Type B pancreatic cell (in vitro differentiated cells): ENCODE results near the gene ANAPC13. TPM values are rescaled to one million over a fixed set of nuclear protein-coding genes. Genes with fewer than 3 reads are reported as not detected.

Experiments used
- DNase-seq: peaks from one replicate; pipeline ENCODE4 v3.0.0; 2021; ENCODE audit warnings: mixed read lengths; ENCODE audit not compliant: unreplicated experiment; ENCODE audit errors: extremely low spot score
- H3K27ac Mint-ChIP-seq: 2 replicates; pipeline ENCODE4 v1.8.0; 2021; ENCODE audit warnings: mild to moderate bottlenecking, mixed read lengths
- H3K27me3 Mint-ChIP-seq: 2 replicates; pipeline ENCODE4 v1.8.0; 2021; ENCODE audit warnings: mixed read lengths
- H3K36me3 Mint-ChIP-seq: 2 replicates; pipeline ENCODE4 v1.8.0; 2021; ENCODE audit warnings: mixed read lengths
- H3K4me1 Mint-ChIP-seq: one replicate; pipeline ENCODE4 v1.8.0; 2021; ENCODE audit warnings: mixed read lengths; ENCODE audit not compliant: unreplicated experiment
- H3K4me3 Mint-ChIP-seq: 2 replicates; pipeline ENCODE4 v1.8.0; 2021; ENCODE audit warnings: mild to moderate bottlenecking, mixed read lengths
- H3K9me3 Mint-ChIP-seq: 2 replicates; pipeline ENCODE4 v1.8.0; 2021; ENCODE audit warnings: mixed read lengths
- CTCF ChIP-seq: fragments of 200-600 bp; sonication (generic); conservative IDR thresholded peaks from 2 replicates; pipeline ENCODE4 v1.5.0; 2021; ENCODE audit warnings: antibody characterized with exemption, mild to moderate bottlenecking
- long read RNA-seq: library from polyadenylated mRNA; unstranded; transcript quantifications from one replicate; pipeline ENCODE4 v2.0.0, GENCODE V29; 2020
- total RNA-seq: library from RNA; stranded (reverse); gene quantifications from 2 replicates; pipeline ENCODE4 v1.2.1, GENCODE V29; 2021; ENCODE audit warnings: low replicate concordance

The ANAPC13 gene
- total RNA-seq, result 47.8 and 57.0 TPM in 2 replicates
- long read RNA-seq, transcript ANAPC13-201 (3 exons, 1,209 nt), result major isoform, 103 of 185 reads
- long read RNA-seq, transcript ANAPC13-204 (3 exons, 1,840 nt), result minor isoform, 74 of 185 reads
- long read RNA-seq, partial matches to known transcripts, result 0 of 185 reads
- long read RNA-seq, other reads (novel, unspliced or antisense), result 4 of 185 reads

- TF ChIP-seq CTCF, result no peak
- Mint-ChIP-seq H3K36me3 (peaks cover 12% of the 10 kb centered on the region), H3K4me3 (peak within 1 kb of the TSS; percentile 99), H3K4me1 (peaks cover 21% of the 10 kb centered on the region), H3K27ac (peak within 1 kb of the TSS; percentile 97), H3K9me3 (no peaks in the 10 kb centered on the region), H3K27me3 (no peaks in the 10 kb centered on the region)
- peak; percentile 90 for DNase-seq
These were observed at the start of gene ANAPC13, which contains the start of gene CEP63 for GRCh38 chr3:134485718-134486576. ANAPC13 (minus strand) TSS chr3:134485985; CDS start chr3:134482904, 3,081 bp downstream. CEP63 (plus strand) TSS chr3:134486057; CDS start chr3:134495321, 9,264 bp downstream.

- H3K4me3 Mint-ChIP-seq, result no peak overlapping the region
These were observed 49.6 kb upstream of the ANAPC13 start for GRCh38 chr3:134535186-134535970.

GRCh38 chr3:134533493-134533892, 47.7 kb upstream of the ANAPC13 start:
- Mint-ChIP-seq H3K27me3 (no peaks in the 10 kb centered on the region), H3K9me3 (no peaks in the 10 kb centered on the region), H3K36me3 (peaks cover 10% of the 10 kb centered on the region), H3K27ac (no peak overlapping the region), H3K4me1 (no peaks in the 10 kb centered on the region), H3K4me3 (no peak overlapping the region)
- TF ChIP-seq CTCF, result no peak
- no peak for DNase-seq

More at GRCh38 chr3:134535186-134535970, 49.6 kb upstream of the ANAPC13 start:
- H3K9me3 Mint-ChIP-seq, result no peaks in the 10 kb centered on the region
- no peak for DNase-seq
- H3K27ac Mint-ChIP-seq, result no peak overlapping the region
- H3K27me3 Mint-ChIP-seq, result no peaks in the 10 kb centered on the region
- no peak for TF ChIP-seq CTCF
- peaks cover 10% of the 10 kb centered on the region for H3K36me3 Mint-ChIP-seq
- H3K4me1 Mint-ChIP-seq, result no peaks in the 10 kb centered on the region

GRCh38 chr3:134527538-134528186, 41.9 kb upstream of the ANAPC13 start:
- no peak overlapping the region for H3K4me3 Mint-ChIP-seq
- TF ChIP-seq CTCF, result no peak
- no peaks in the 10 kb centered on the region for H3K4me1 Mint-ChIP-seq
- no peak overlapping the region for H3K27ac Mint-ChIP-seq
- no peaks in the 10 kb centered on the region for H3K27me3 Mint-ChIP-seq
- DNase-seq, result no peak
- peaks cover 35% of the 10 kb centered on the region for H3K36me3 Mint-ChIP-seq
- peaks cover 23% of the 10 kb centered on the region for H3K9me3 Mint-ChIP-seq

- peaks cover 39% of the 10 kb centered on the region for H3K36me3 Mint-ChIP-seq
- H3K27ac Mint-ChIP-seq, result no peak overlapping the region
- no peak for DNase-seq
- no peaks in the 10 kb centered on the region for H3K4me1 Mint-ChIP-seq
- H3K27me3 Mint-ChIP-seq, result no peaks in the 10 kb centered on the region
- H3K9me3 Mint-ChIP-seq, result peaks cover 28% of the 10 kb centered on the region
- H3K4me3 Mint-ChIP-seq, result no peak overlapping the region
- peak; percentile 40 for TF ChIP-seq CTCF
These were observed 41.3 kb upstream of the ANAPC13 start for GRCh38 chr3:134527037-134527436.
